Fibroblast of upper back skin (primary cell): ENCODE results near the gene CYSLTR2.

ENCODE experiments used
- DNase-seq: peaks from one replicate; pipeline ENCODE4 v3.0.0-alpha.2; 2013

Gene CYSLTR2

DNA sequence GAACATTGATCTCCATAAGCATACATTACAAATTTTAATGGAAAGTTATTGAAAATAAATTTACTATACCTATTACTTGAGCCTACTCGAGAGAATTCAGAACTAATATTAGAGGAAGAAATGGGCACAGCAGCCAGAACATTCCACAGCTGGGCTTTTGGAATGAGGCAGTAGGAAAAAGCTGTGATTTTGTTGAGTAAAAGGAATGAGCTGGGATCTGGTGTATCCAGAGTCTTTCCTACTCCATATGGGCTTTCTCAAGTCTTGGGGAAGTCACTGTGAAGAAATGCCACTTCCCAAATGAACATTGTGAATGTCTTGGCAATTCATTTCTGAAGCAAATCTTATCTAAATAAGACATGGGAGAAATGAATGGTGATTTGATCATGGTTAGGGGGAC is 93.1 kb downstream of the CYSLTR2 start:
- no peak for DNase-seq

DNA sequence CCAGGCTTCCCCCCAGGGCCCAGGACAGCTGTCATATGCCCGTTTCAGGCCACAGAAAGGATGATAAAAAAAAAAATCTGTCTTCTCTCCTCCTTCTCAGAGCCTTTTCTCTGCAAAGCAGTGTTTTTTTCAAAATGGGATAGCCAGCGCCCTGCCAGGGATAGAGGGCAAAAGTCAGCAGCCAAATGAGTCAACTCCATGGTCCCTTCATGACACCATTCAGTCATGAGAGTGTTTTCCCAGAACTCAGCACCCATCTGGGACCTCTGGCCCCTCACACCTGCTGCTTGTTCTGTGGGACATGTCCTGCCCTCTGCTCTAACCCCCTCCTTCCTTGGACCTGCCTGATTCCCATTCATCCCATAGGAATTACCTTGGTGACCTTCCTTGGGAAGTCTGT is 95.0 kb downstream of the CYSLTR2 start:
- no peak for DNase-seq

DNA sequence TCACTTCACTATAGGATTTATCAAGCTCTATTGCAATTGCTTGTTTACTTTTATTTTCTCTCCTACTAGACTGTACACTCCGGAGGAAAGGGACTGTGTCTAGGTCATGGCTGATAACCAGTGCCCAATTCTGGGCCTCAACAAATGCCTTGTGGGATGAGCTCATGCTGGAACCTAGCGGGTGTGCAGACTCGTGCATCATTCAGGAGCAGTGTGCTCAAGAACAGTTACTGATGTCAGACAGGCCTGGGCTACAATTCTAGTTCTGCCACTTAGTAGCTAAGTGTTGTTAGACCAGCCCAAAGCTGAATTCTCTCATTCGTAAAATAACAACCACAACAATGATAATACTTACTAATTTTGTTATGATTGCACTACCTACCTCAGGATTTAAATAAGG is 95.4 kb downstream of the CYSLTR2 start:
- DNase-seq = peak; percentile 14

DNA sequence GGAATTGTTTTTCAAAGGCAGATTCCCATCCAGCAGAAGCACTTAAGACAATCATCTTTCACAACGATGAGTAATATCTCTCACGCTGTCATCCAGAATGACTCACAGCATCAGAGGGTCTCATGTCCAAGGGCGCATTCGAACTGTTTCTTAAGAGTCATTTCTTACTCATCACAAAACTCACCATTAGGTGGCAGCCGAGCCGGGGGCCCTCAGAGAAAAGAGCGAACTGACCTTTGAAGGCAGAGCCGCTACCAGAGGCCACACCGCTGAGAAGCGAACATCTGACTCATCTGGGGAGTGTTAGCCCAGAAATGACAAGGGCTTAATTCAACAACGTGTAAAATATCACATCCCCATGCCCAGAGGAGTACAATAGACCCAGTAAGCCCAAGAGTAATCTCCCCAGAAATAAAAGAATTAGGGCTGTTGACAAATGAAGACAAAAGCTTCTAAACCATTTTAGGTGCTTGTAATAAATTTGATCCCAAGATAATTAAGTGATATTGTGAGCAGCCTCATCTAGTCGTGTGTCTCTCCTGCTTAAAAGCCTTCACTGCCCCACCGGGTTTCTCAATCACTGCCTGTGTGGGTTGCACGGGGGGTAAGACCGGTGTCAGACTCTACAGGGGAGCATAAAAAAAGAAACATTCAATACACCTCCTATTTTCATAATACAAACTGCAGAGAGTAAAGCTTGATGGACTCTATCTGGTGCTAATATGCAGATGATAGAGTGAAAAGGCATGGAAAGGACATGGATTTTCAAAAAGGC is 96.2 kb downstream of the CYSLTR2 start:
- peak; percentile 96 for DNase-seq

DNA sequence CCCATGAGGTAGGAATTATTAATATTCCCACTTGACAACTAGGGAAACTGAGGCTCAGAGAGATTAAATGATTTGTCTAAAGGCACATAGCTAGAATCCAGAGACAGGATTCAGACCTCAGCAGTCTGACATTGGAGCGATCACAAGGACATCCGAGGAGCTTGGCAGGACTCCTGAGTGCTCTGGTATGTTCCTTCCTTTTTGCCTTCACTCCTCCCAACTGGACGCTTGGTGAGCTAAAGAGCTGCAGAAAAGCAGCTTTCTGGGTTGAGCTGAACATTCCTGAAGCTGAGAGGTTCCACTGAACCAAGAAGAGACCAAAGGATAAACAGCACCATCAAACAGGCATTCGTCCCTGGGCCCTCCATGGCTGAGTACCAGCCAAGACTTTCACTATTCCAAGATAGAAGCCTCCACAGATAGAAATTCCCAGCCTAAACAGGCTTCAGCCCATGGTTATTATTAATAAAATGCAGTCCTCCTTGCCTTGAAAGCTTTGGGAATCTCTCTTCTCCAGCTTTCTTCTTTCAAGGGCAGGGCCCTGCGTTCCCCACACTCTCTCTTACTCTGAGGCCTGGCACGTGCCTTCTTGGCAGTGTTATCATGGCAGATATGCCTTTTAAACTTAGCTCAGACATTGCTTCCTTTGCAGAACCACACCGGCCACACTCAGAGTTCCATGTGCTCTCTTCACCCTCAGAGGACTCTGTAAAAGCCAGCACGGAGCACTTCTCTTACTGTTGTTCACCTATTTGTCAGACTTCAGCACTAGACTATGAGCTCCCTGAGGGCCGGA is 97.1 kb downstream of the CYSLTR2 start:
- DNase-seq = peak; percentile 24

DNA sequence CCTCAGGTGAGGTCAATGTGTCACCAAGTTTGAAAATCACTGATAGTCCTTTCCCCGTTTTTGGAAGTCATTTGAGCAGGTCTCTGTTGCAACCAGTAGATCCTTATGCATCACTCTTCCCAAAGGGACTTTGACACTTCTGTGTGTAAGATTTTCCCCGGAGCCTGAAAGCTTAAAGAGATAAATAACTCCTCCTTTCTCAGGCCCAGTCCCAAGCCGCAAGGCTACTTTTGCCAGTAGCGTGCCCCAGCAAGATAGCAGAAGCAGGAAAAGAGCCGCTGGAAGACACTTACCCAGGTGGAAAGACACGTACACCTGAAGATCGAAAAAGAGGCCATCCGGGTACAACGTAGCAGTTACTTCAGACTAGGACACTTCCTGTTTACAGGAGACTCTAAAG is 106.9 kb downstream of the CYSLTR2 start:
- no peak for DNase-seq
